Rectal smooth muscle tissue (tissue), 1 donor: ENCODE data around the gene ESF1.
"Not testable (repeated sequence)": the region's sequence is repeated elsewhere in the genome, so short reads cannot be mapped to it uniquely, and the experiment has no call there.

Source experiments
- H3K27ac ChIP-seq: one replicate; pipeline ENCODE4 v1.7.0; 2013; ENCODE audit warnings: low read depth, low read length, inconsistent platforms
- H3K27me3 ChIP-seq: one replicate; pipeline ENCODE4 v1.7.0; 2013; ENCODE audit warnings: low read length; ENCODE audit not compliant: control insufficient read depth, insufficient read depth
- H3K36me3 ChIP-seq: one replicate; pipeline ENCODE4 v1.7.0; 2013; ENCODE audit warnings: low read length; ENCODE audit not compliant: control insufficient read depth, insufficient read depth
- H3K4me1 ChIP-seq: one replicate; pipeline ENCODE4 v1.7.0; 2013; ENCODE audit warnings: low read length; ENCODE audit not compliant: control insufficient read depth, insufficient read depth
- H3K4me3 ChIP-seq: one replicate; pipeline ENCODE4 v1.7.0; 2013; ENCODE audit warnings: low read length
- H3K9ac ChIP-seq: one replicate; pipeline ENCODE4 v1.7.0; 2013; ENCODE audit warnings: low read length

Gene ESF1

GRCh38 chr20:13753436-13754036 lies 31.2 kb downstream of the ESF1 start:
- Histone ChIP-seq H3K9ac (no peak overlapping the region), H3K36me3 (no peaks in the 10 kb centered on the region), H3K27ac (no peak overlapping the region), H3K4me3 (no peak overlapping the region), H3K4me1 (no peaks in the 10 kb centered on the region), H3K27me3 (no peaks in the 10 kb centered on the region)

- Histone ChIP-seq H3K4me3 (no peak overlapping the region), H3K27me3 (no peaks in the 10 kb centered on the region), H3K36me3 (no peaks in the 10 kb centered on the region), H3K4me1 (no peaks in the 10 kb centered on the region), H3K9ac (no peak overlapping the region), H3K27ac (no peak overlapping the region)
Measured at GRCh38 chr20:13749811-13750210, 34.9 kb downstream of the ESF1 start.

- no peak overlapping the region for H3K9ac ChIP-seq
- no peaks in the 10 kb centered on the region for H3K4me1 ChIP-seq
- H3K27me3 ChIP-seq = no peaks in the 10 kb centered on the region
- H3K4me3 ChIP-seq = no peak overlapping the region
- no peak overlapping the region for H3K27ac ChIP-seq
- no peaks in the 10 kb centered on the region for H3K36me3 ChIP-seq
Measured at GRCh38 chr20:13745784-13746183, 38.9 kb downstream of the ESF1 start.

- no peak overlapping the region for H3K4me3 ChIP-seq
- H3K27ac ChIP-seq = no peak overlapping the region
- H3K27me3 ChIP-seq = no peaks in the 10 kb centered on the region
- no peak overlapping the region for H3K9ac ChIP-seq
- H3K36me3 ChIP-seq = no peaks in the 10 kb centered on the region
- H3K4me1 ChIP-seq = no peaks in the 10 kb centered on the region
Measured at GRCh38 chr20:13744352-13744751, 40.4 kb downstream of the ESF1 start.

GRCh38 chr20:13741879-13742278 lies 42.8 kb downstream of the ESF1 start:
- Histone ChIP-seq H3K36me3 (no peaks in the 10 kb centered on the region), H3K4me3 (no peak overlapping the region), H3K27me3 (no peaks in the 10 kb centered on the region), H3K27ac (no peak overlapping the region), H3K9ac (no peak overlapping the region), H3K4me1 (peaks cover 3% of the 10 kb centered on the region)

GRCh38 chr20:13739731-13740649 lies 44.7 kb downstream of the ESF1 start:
- H3K27ac ChIP-seq = no peak overlapping the region

GRCh38 chr20:13738187-13738586 lies 46.5 kb downstream of the ESF1 start:
- H3K9ac ChIP-seq, H3K4me3 ChIP-seq, H3K4me1 ChIP-seq, H3K27ac ChIP-seq, H3K36me3 ChIP-seq, H3K27me3 ChIP-seq: not testable (repeated sequence)

More at GRCh38 chr20:13739731-13740649, 44.7 kb downstream of the ESF1 start:
- H3K27me3 ChIP-seq = no peaks in the 10 kb centered on the region
- H3K4me1 ChIP-seq = peaks cover 6% of the 10 kb centered on the region
- H3K36me3 ChIP-seq = no peaks in the 10 kb centered on the region
- H3K4me3 ChIP-seq = no peak overlapping the region
- no peak overlapping the region for H3K9ac ChIP-seq

- Histone ChIP-seq H3K27ac (peak overlapping the region; percentile 59), H3K9ac (no peak overlapping the region), H3K36me3 (peaks cover 4% of the 10 kb centered on the region), H3K4me3 (no peak overlapping the region), H3K27me3 (no peaks in the 10 kb centered on the region), H3K4me1 (peaks cover 6% of the 10 kb centered on the region)
Measured at GRCh38 chr20:13736436-13737191, 48.1 kb downstream of the ESF1 start.

- H3K27ac ChIP-seq = no peak overlapping the region
- H3K27me3 ChIP-seq = no peaks in the 10 kb centered on the region
- H3K36me3 ChIP-seq = peaks cover 4% of the 10 kb centered on the region
- no peak overlapping the region for H3K9ac ChIP-seq
- peaks cover 6% of the 10 kb centered on the region for H3K4me1 ChIP-seq
- H3K4me3 ChIP-seq = no peak overlapping the region
Measured at GRCh38 chr20:13735826-13736225, 48.9 kb downstream of the ESF1 start.

GRCh38 chr20:13723011-13723410 lies 61.7 kb downstream of the ESF1 start:
- H3K27me3 ChIP-seq = no peaks in the 10 kb centered on the region
- H3K9ac ChIP-seq = no peak overlapping the region
- H3K4me1 ChIP-seq = no peaks in the 10 kb centered on the region
- H3K27ac ChIP-seq = no peak overlapping the region
- no peak overlapping the region for H3K4me3 ChIP-seq
- no peaks in the 10 kb centered on the region for H3K36me3 ChIP-seq

- Histone ChIP-seq H3K4me3 (no peak overlapping the region), H3K4me1 (no peaks in the 10 kb centered on the region), H3K27me3 (no peaks in the 10 kb centered on the region), H3K27ac (no peak overlapping the region), H3K9ac (no peak overlapping the region), H3K36me3 (no peaks in the 10 kb centered on the region)
Measured at GRCh38 chr20:13718171-13718570, 66.5 kb downstream of the ESF1 start.

- H3K27ac ChIP-seq = no peak overlapping the region
- H3K36me3 ChIP-seq = no peaks in the 10 kb centered on the region
- no peak overlapping the region for H3K9ac ChIP-seq
- H3K4me1 ChIP-seq = no peaks in the 10 kb centered on the region
- H3K4me3 ChIP-seq = no peak overlapping the region
- H3K27me3 ChIP-seq = no peaks in the 10 kb centered on the region
Measured at GRCh38 chr20:13717631-13718044, 67.1 kb downstream of the ESF1 start.
